HEK293 (cell line): ENCODE measurements around the gene METTL15.

Experiments used
- CTCF ChIA-PET: fragments of 350-600 bp; formaldehyde crosslinking; extraction: SDS; loops from one replicate; lab custom pipeline; 2021; ENCODE audit warnings: antibody characterized with exemption; lab: Yijun Ruan, JAX
- POLR2A ChIA-PET: fragments of 300-600 bp; formaldehyde crosslinking; extraction: SDS; loops from one replicate; lab custom pipeline; 2020; ENCODE audit warnings: antibody characterized with exemption, inconsistent platforms; lab: Yijun Ruan, JAX
- H3K27ac ChIP-seq: fragments of 200-500 bp; sonication (Bioruptor generic); 2 replicates; pipeline ENCODE4 v1.5.1; 2014; ENCODE audit warnings: low read depth, low read length, control low read depth, inconsistent platforms; ENCODE audit errors: extremely low read depth
- H3K36me3 ChIP-seq, 2 experiments: fragments of 200-500 bp in 1 of 2; sonication (Bioruptor generic) in 1 of 2; 1 replicate in 1 of 2; 2 replicates in 1 of 2; pipeline ENCODE4 v1.5.1; 2014 to 2017; ENCODE audit warnings: inconsistent platforms in 2 of 2, low read length in 2 of 2; ENCODE audit not compliant: control insufficient read depth in 2 of 2, insufficient read depth in 1 of 2
- H3K4me1 ChIP-seq: fragments of 200-500 bp; sonication (Bioruptor generic); 2 replicates; pipeline ENCODE4 v1.5.1; 2014; ENCODE audit warnings: mild to moderate bottlenecking, low read length, inconsistent platforms; ENCODE audit not compliant: control insufficient read depth, insufficient read depth
- H3K4me3 ChIP-seq: 2 replicates; pipeline ENCODE4 v1.5.1; 2011; ENCODE audit warnings: low read depth, mild to moderate bottlenecking, control low read depth, low read length, moderate library complexity
- H3K9me3 ChIP-seq: fragments of 200-500 bp; sonication (Bioruptor generic); 2 replicates; pipeline ENCODE4 v1.5.1; 2014; ENCODE audit warnings: low read depth, low read length, inconsistent platforms; ENCODE audit not compliant: control insufficient read depth, insufficient read depth
- GLIS2 ChIP-seq: fragments of 450-650 bp; formaldehyde crosslinking; IDR thresholded peaks from 2 replicates; pipeline ENCODE4 v1.5.1; 2016; ENCODE audit warnings: missing biosample characterization, missing genetic modification characterization
- PRDM1 ChIP-seq: fragments of 450-650 bp; formaldehyde crosslinking; IDR thresholded peaks from 2 replicates; pipeline ENCODE4; 2016; ENCODE audit warnings: missing biosample characterization, missing genetic modification characterization
- RBAK ChIP-seq: fragments of 450-650 bp; formaldehyde crosslinking; IDR thresholded peaks from 2 replicates; pipeline ENCODE4 v1.5.1; 2016; ENCODE audit warnings: missing biosample characterization, missing genetic modification characterization
- SALL2 ChIP-seq: fragments of 450-650 bp; formaldehyde crosslinking; IDR thresholded peaks from 2 replicates; pipeline ENCODE4 v1.5.0; 2017; ENCODE audit warnings: missing biosample characterization, mild to moderate bottlenecking, missing genetic modification characterization, borderline replicate concordance
- ZBTB17 ChIP-seq: fragments of 450-650 bp; formaldehyde crosslinking; IDR thresholded peaks from 2 replicates; pipeline ENCODE4 v1.5.1; 2016; ENCODE audit warnings: missing biosample characterization, missing genetic modification characterization
- ZBTB48 ChIP-seq: fragments of 450-650 bp; formaldehyde crosslinking; IDR thresholded peaks from 2 replicates; pipeline ENCODE4 v1.5.1; 2016; ENCODE audit warnings: missing biosample characterization, missing genetic modification characterization
- ZFP37 ChIP-seq: fragments of 450-650 bp; formaldehyde crosslinking; IDR thresholded peaks from 2 replicates; pipeline ENCODE4 v1.5.1; 2016; ENCODE audit warnings: missing biosample characterization, missing genetic modification characterization
- ZNF174 ChIP-seq: fragments of 450-650 bp; formaldehyde crosslinking; IDR thresholded peaks from 2 replicates; pipeline ENCODE4 v1.5.0; 2017; ENCODE audit warnings: missing biosample characterization, mild to moderate bottlenecking, missing genetic modification characterization
- ZNF202 ChIP-seq: fragments of 450-650 bp; formaldehyde crosslinking; IDR thresholded peaks from 2 replicates; pipeline ENCODE4 v1.5.1; 2016; ENCODE audit warnings: missing biosample characterization, missing genetic modification characterization, borderline replicate concordance
- ZNF23 ChIP-seq: fragments of 450-650 bp; formaldehyde crosslinking; IDR thresholded peaks from 2 replicates; pipeline ENCODE4 v1.5.1; 2016; ENCODE audit warnings: missing biosample characterization, missing genetic modification characterization, borderline replicate concordance
- ZNF292 ChIP-seq: fragments of 450-650 bp; formaldehyde crosslinking; IDR thresholded peaks from 2 replicates; pipeline ENCODE4 v1.5.1; 2016; ENCODE audit warnings: low read depth, missing biosample characterization, missing genetic modification characterization, borderline replicate concordance
- ZNF544 ChIP-seq: fragments of 450-650 bp; formaldehyde crosslinking; IDR thresholded peaks from 2 replicates; pipeline ENCODE4 v1.5.0; 2017; ENCODE audit warnings: missing biosample characterization, missing genetic modification characterization
- ZNF791 ChIP-seq: fragments of 450-650 bp; formaldehyde crosslinking; IDR thresholded peaks from 2 replicates; pipeline ENCODE4 v1.5.1; 2016; ENCODE audit warnings: missing biosample characterization, missing genetic modification characterization
- ZNF843 ChIP-seq: fragments of 450-650 bp; formaldehyde crosslinking; IDR thresholded peaks from 2 replicates; pipeline ENCODE4 v1.5.1; 2016; ENCODE audit warnings: missing biosample characterization, missing genetic modification characterization
- ZSCAN23 ChIP-seq: fragments of 450-650 bp; formaldehyde crosslinking; IDR thresholded peaks from 2 replicates; pipeline ENCODE4 v1.5.1; 2016; ENCODE audit warnings: missing biosample characterization, missing genetic modification characterization
- TF ChIP-seq, protein P1 (sequence below): fragments of 450-650 bp; formaldehyde crosslinking; IDR thresholded peaks from 2 replicates; pipeline ENCODE4 v1.5.1; 2017; ENCODE audit warnings: missing biosample characterization, missing genetic modification characterization
- TF ChIP-seq, protein P2 (sequence below): fragments of 450-650 bp; formaldehyde crosslinking; IDR thresholded peaks from 2 replicates; pipeline ENCODE4 v1.5.1; 2016; ENCODE audit warnings: missing biosample characterization, missing genetic modification characterization
- TF ChIP-seq, protein P3 (sequence below): fragments of 450-650 bp; formaldehyde crosslinking; IDR thresholded peaks from 2 replicates; pipeline ENCODE4 v1.5.1; 2016; ENCODE audit warnings: missing biosample characterization, missing genetic modification characterization
- TF ChIP-seq, protein P4 (sequence below): IDR thresholded peaks from 2 replicates; pipeline ENCODE4 v1.6.1; 2011; ENCODE audit warnings: mild to moderate bottlenecking, low read depth, low read length, borderline replicate concordance
- TF ChIP-seq, protein P5 (sequence below): fragments of 450-650 bp; formaldehyde crosslinking; IDR thresholded peaks from 2 replicates; pipeline ENCODE4 v1.5.1; 2016; ENCODE audit warnings: missing biosample characterization, missing genetic modification characterization

METTL15 gene

DNA sequence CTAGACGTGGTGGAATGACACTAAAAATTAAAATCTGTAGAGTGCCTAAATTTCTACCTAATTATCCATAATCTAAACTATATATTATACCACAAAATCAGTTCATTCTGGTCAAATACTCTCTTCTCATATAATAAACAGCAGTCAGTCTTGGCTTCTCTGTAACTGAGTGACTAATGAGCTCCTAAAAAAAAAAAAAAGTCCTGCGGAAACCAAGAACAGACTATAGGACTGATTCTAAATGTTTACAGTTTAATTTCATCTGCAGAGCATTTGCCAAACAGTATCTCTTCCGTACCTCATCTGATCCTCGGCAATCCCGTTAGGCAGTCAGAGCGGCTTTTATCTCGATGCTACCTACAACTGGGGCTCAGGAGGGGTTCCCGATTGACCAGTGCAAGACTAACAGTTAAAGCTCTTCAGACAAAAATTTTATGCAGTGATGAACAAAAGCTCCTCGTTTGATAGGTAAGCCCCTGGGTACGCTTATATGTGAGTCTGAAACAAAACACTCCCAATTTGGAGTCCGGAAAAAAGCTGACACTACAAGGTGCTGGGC, 918 bp upstream of the METTL15 start:
- no peaks in the 10 kb centered on the region for H3K9me3 ChIP-seq
- peak overlapping the region; percentile 90 for H3K4me3 ChIP-seq
- ChIA-PET CTCF (interaction anchor here (0.7 to 1.1 kb wide), 3 partner anchors 11 to 408 kb away, joined by 3 to 5 read pairs (median 4); no protein-coding TSS in a partner anchor), POLR2A (interaction anchor here (1.3 to 1.4 kb wide), 4 partner anchors 11 to 407 kb away, joined by 3 to 9 read pairs (median 4); partner anchors contain the start of gene BDNF)
- TF ChIP-seq, protein P1, sequence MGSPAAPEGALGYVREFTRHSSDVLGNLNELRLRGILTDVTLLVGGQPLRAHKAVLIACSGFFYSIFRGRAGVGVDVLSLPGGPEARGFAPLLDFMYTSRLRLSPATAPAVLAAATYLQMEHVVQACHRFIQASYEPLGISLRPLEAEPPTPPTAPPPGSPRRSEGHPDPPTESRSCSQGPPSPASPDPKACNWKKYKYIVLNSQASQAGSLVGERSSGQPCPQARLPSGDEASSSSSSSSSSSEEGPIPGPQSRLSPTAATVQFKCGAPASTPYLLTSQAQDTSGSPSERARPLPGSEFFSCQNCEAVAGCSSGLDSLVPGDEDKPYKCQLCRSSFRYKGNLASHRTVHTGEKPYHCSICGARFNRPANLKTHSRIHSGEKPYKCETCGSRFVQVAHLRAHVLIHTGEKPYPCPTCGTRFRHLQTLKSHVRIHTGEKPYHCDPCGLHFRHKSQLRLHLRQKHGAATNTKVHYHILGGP, result no peak
- TF ChIP-seq ZNF843 (tag by site-specific recombination) (no peak), ZNF292 (tag by site-specific recombination) (no peak), ZNF791 (tag by site-specific recombination) (no peak), ZFP37 (tag by site-specific recombination) (no peak), ZBTB17 (tag by site-specific recombination) (peak; percentile 88), ZNF202 (tag by site-specific recombination) (no peak), PRDM1 (tag by site-specific recombination) (no peak)
- TF ChIP-seq, protein P2, sequence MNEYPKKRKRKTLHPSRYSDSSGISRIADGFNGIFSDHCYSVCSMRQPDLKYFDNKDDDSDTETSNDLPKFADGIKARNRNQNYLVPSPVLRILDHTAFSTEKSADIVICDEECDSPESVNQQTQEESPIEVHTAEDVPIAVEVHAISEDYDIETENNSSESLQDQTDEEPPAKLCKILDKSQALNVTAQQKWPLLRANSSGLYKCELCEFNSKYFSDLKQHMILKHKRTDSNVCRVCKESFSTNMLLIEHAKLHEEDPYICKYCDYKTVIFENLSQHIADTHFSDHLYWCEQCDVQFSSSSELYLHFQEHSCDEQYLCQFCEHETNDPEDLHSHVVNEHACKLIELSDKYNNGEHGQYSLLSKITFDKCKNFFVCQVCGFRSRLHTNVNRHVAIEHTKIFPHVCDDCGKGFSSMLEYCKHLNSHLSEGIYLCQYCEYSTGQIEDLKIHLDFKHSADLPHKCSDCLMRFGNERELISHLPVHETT (tag by site-specific recombination), result no peak
- no peaks in the 10 kb centered on the region for H3K4me1 ChIP-seq
- peak overlapping the region; percentile 61 for H3K27ac ChIP-seq
- no peaks in the 10 kb centered on the region for H3K36me3 ChIP-seq

DNA sequence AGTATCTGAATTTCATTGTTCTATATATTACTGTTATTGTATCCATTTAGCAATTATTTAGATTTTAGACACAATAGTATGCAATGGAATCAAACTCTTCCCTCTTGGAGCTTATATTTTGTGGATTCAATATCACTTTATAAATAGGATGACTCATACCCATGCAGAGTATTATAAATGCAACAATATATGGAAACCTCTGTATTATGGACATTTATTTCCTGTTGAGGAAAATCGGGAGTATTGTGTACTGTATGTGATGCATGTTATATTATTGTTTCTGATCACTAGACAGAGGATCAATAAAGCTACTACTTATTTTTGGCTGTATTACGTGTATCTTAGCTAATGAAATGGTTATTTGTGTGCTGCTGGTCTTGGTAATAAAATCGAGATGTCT, 770 bp downstream of the METTL15 start:
- H3K27ac ChIP-seq, result no peak overlapping the region
- H3K36me3 ChIP-seq, result peaks cover 0 to 6% of the 10 kb centered on the region in 2 experiments; a peak in 1 of 3 replicates
- no peak overlapping the region; the same call in 1 of the 2 replicates for H3K4me3 ChIP-seq
- H3K4me1 ChIP-seq, result no peaks in the 10 kb centered on the region
- H3K9me3 ChIP-seq, result no peaks in the 10 kb centered on the region
- CTCF ChIA-PET, result interaction anchor here (0.6 to 1.1 kb wide), 3 partner anchors 390 to 462 kb away, joined by 3 read pairs; no protein-coding TSS in a partner anchor
- POLR2A ChIA-PET, result no interaction called here
- TF ChIP-seq ZNF544 (no peak), ZNF23 (tag by site-specific recombination) (no peak), RBAK (no peak), ZBTB48 (tag by site-specific recombination) (no peak), ZNF791 (tag by site-specific recombination) (no peak), SALL2 (no peak), ZNF174 (tag by site-specific recombination) (no peak), ZSCAN23 (no peak), GLIS2 (no peak)
- TF ChIP-seq, protein P3, sequence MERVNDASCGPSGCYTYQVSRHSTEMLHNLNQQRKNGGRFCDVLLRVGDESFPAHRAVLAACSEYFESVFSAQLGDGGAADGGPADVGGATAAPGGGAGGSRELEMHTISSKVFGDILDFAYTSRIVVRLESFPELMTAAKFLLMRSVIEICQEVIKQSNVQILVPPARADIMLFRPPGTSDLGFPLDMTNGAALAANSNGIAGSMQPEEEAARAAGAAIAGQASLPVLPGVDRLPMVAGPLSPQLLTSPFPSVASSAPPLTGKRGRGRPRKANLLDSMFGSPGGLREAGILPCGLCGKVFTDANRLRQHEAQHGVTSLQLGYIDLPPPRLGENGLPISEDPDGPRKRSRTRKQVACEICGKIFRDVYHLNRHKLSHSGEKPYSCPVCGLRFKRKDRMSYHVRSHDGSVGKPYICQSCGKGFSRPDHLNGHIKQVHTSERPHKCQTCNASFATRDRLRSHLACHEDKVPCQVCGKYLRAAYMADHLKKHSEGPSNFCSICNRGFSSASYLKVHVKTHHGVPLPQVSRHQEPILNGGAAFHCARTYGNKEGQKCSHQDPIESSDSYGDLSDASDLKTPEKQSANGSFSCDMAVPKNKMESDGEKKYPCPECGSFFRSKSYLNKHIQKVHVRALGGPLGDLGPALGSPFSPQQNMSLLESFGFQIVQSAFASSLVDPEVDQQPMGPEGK (tag by site-specific recombination), result no peak
- TF ChIP-seq, protein P4, sequence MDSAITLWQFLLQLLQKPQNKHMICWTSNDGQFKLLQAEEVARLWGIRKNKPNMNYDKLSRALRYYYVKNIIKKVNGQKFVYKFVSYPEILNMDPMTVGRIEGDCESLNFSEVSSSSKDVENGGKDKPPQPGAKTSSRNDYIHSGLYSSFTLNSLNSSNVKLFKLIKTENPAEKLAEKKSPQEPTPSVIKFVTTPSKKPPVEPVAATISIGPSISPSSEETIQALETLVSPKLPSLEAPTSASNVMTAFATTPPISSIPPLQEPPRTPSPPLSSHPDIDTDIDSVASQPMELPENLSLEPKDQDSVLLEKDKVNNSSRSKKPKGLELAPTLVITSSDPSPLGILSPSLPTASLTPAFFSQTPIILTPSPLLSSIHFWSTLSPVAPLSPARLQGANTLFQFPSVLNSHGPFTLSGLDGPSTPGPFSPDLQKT, result no peak
- TF ChIP-seq, protein P5, sequence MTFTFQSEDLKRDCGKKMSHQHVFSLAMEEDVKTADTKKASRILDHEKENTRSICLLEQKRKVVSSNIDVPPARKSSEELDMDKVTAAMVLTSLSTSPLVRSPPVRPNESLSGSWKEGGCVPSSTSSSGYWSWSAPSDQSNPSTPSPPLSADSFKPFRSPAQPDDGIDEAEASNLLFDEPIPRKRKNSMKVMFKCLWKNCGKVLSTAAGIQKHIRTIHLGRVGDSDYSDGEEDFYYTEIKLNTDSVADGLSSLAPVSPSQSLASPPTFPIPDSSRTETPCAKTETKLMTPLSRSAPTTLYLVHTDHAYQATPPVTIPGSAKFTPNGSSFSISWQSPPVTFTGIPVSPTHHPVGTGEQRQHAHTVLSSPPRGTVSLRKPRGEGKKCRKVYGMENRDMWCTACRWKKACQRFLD (tag by site-specific recombination), result no peak
- TF ChIP-seq, protein P2 (tag by site-specific recombination), result no peak
